NCI-H524 treated with DMSO at 0.1 percent for 48 hours (cell line): ENCODE data around the gene LRRC2.
A peak's percentile ranks its signal among the peaks of the same experiment; 100 is the strongest.
"Not testable (repeated sequence)": the region's sequence is repeated elsewhere in the genome, so short reads cannot be mapped to it uniquely, and the experiment has no call there.

Experiments
- DNase-seq: peaks from one replicate; lab custom pipeline; 2025; lab: John Stamatoyannopoulos, UW

The LRRC2 gene

GRCh38 chr3:46496746-46497555 is 69.2 kb downstream of the LRRC2 start:
- DNase-seq: no peak

- no peak for DNase-seq
Observed at GRCh38 chr3:46495901-46496456, 70.1 kb downstream of the LRRC2 start.

GRCh38 chr3:46494491-46494890 is 71.6 kb downstream of the LRRC2 start:
- DNase-seq: not testable (repeated sequence)

GRCh38 chr3:46492890-46493547 is 73.1 kb downstream of the LRRC2 start:
- no peak for DNase-seq

- no peak for DNase-seq
Observed at GRCh38 chr3:46491089-46492070, 74.7 kb downstream of the LRRC2 start.

GRCh38 chr3:46490338-46491084 is 75.6 kb downstream of the LRRC2 start:
- DNase-seq: no peak

- no peak for DNase-seq
Observed at GRCh38 chr3:46489875-46490274, 76.2 kb downstream of the LRRC2 start.

GRCh38 chr3:46489381-46489780 is 76.7 kb downstream of the LRRC2 start:
- no peak for DNase-seq

GRCh38 chr3:46488735-46489361 is 77.3 kb downstream of the LRRC2 start:
- DNase-seq: no peak

GRCh38 chr3:46485779-46486175 is 80.3 kb downstream of the LRRC2 start:
- DNase-seq: no peak

- peak; percentile 70 for DNase-seq
Observed at GRCh38 chr3:46484911-46485778, 81.0 kb downstream of the LRRC2 start.

- DNase-seq: no peak
Observed at GRCh38 chr3:46484388-46484787, 81.7 kb downstream of the LRRC2 start.

- no peak for DNase-seq
Observed at GRCh38 chr3:46483825-46484224, 82.3 kb downstream of the LRRC2 start.

GRCh38 chr3:46482632-46483350 is 83.3 kb downstream of the LRRC2 start:
- no peak for DNase-seq

- no peak for DNase-seq
Observed at GRCh38 chr3:46481636-46482035, 84.5 kb downstream of the LRRC2 start.

- DNase-seq: no peak
Observed at GRCh38 chr3:46480491-46481195, 85.5 kb downstream of the LRRC2 start.

GRCh38 chr3:46479696-46480095 is 86.4 kb downstream of the LRRC2 start:
- DNase-seq: no peak

GRCh38 chr3:46479021-46479420 is 87.1 kb downstream of the LRRC2 start:
- DNase-seq: no peak
